ENCODE results near the gene MAP3K14. TPM values are rescaled to one million over a fixed set of nuclear protein-coding genes. Genes with fewer than 3 reads are reported as not detected.

Gene MAP3K14
- total RNA-seq, 2 donors from 2014 or later: 13.0 to 13.3 TPM

DNA sequence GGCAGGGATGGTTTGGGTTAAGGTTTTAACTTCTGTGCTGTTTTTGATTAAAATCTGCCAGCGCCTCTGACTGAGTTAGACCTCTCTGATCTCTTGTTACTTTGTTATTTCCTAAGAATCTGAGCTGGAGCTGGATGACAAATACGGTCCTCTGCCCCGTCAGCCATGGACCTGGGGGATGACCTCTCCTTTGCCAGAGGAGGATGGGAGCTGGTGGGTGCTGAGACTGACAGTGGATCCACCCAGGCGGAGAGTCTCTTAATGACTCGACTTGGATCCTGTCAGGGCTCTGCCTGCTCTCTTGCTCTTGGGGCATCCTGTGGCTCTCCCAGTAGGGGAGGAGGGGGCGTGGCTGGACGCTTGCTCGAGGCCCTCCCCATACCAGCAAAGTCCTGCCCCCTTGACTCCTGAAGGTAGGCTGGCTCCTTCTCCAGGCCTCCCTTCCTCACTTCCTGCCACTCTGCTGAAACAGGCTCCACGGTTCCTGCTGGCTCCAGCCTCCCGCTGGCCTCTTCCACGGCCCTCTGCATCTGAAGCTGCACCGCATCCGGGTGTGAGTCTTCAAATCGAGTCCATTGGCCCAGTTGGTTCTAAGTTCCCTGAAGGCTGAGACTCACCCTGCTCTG, 24.8 kb upstream of the MAP3K14 start:
- intact Hi-C loops (cut with DNase I, micrococcal nuclease): no loop called here
- peak; percentile 32 for ATAC-seq
- no peak for DNase-seq

DNA sequence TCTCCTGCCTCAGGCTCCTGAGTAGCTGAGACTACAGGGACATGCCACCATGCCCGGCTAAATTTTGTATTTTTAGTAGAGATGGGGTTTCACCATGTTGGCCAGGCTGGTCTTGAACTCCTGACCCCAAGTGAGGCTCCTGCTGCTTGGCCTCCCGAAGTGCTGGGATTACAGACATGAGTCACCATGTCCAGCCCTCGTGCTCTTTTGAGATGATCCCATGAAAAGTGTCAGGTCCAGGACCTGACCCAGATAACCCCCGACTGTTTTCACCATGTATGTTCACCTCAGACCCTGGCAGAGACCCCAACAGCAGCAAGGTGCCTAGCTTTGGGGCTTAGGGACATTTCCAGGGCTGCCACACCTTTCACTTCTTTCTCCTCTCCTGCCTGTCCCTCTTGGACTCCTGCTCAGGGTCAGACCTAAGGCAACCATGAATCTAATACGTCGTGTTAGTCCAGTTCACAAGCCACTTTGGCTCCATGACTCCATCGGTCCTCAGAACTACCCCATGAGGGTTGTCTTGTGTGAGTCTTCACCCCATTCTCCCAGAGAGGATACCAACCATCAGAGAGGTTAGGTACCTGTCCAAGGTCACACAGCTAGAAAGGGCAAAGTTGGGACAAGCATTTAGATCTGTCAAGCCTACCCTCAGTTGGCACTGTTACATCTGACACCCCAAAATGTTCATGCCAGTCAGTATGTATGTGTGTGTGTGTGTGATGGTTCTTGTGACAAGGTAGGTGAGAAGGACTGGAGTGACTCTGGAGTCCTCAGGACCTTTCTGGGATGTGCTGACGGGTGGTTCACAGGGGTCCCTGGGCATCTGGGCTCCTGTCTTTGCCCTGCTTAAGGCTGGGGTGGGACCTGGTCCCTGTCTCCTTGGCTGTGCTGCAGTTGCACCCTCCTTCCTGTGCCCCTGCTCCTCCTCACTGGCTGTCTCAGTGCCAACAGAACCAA, 23.1 kb upstream of the MAP3K14 start:
- intact Hi-C loops (cut with DNase I, micrococcal nuclease): loop anchor here in 1 of 2 donors (10.0 kb wide), 1 partner anchor 45 kb away; no protein-coding TSS in a partner anchor
- DNase-seq (no peak), ATAC-seq (no peak)

DNA sequence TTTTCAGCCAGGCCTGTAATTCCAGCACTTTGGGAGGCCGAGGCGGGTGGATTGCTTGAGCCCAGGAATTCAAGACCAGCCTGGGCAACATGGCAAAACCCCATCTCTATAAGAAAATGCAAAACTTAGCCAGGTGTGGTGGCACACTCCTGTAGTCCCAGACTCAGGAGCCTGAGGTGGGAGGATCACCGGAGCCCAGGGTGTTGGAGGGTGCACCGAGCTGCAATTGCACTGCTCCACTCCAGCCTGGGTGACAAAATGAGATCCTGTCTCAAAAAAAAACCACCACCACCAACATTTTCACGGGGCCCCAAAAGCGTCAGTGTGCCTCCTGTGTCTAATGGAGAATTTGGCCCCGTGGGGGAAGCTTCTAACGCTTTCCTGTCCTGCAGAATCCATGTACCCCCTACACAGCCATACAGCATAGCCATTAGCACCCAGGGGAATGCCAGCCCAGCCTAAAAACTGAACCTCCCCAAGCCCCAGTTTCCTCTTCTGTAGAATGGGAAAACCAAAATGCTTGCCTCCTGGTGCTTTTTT, 22.2 kb upstream of the MAP3K14 start:
- ATAC-seq (no peak), DNase-seq (no peak)
- intact Hi-C loops (cut with DNase I, micrococcal nuclease): loop anchor here in 1 of 2 donors (10.0 kb wide), 1 partner anchor 46 kb away; no protein-coding TSS in a partner anchor

DNA sequence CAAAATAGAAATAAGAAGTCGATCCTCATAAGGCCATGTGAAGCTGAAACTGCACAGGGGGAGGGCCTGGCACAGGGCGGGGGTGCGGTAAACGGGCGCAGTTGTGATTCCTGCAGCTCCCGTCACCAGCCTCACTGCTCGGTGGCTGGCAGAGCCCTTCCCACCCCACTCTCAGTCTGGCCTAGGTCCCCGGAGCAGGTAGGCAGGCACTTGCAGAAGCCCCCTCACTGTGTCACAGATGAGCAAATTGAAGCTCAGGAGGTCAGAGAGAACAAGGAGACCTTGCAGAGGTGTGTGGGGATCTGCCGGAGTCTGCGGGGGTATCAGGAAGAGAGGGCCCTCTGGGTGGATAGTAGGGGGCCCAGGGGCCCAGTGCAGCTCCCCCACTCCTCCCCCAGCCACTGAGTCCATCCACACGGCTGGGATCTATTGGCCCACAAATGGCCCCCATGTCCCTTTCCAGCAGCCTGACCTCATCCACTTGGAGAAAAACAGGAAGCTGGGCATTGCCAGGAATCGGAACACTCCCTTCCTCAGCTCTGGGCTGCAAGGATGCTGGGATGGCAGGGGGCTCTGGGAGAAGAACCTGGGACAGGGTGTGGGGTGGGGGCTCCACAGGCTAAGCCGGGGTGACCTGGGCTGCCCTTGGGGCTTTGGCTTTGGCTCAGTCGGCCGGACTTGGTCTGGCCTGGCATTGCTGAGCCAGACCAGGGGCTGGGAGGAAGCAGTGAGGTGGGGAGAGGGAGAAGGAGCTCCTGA, 21.4 kb upstream of the MAP3K14 start:
- no peak for ATAC-seq
- DNase-seq: no peak
- intact Hi-C loops (cut with DNase I, micrococcal nuclease): loop anchor here in 1 of 2 donors (10.0 kb wide), 1 partner anchor 47 kb away; no protein-coding TSS in a partner anchor

DNA sequence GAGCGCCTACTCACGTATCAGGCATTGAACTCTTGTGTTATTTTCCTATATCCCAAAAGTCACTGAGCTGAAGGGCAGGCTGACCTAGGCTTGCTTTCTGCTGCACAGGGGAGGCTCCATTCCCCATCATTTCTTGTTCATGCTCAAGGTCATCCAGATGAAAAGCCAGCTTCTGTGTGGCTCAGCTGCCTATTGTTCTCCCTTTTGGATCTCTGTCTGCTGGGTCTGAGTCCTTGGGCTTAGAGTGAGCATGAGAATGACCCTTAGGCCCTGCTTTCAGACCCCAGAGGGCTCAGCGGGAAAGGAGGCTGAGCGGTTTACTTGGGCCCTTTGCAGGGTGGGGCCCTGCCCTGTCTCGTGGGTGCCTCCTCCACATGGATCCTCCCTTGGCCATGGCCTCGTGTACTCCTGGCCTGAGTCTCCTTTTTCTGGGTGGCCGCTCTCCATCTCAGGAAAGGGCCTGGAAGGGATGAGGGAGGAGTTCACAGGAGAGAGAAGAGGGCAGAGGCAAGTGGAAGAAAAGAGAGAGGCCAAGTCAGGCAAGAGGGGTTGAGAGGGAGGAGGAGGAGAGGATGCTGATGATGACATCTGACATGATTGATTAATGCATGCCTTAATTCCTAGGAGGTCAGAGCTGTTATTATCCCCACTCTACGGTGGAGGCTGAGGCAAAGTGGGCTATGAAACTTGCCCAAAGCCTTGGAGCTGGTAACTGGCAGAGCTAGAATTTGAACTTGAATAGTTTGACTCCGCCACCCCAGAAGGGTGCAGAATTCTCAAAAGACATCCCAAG, 19.8 kb upstream of the MAP3K14 start:
- DNase-seq (no peak), ATAC-seq (no peak)
- intact Hi-C loops (cut with DNase I, micrococcal nuclease): loop anchor here in 1 of 2 donors (10.0 kb wide), 1 partner anchor 48 kb away; no protein-coding TSS in a partner anchor

DNA sequence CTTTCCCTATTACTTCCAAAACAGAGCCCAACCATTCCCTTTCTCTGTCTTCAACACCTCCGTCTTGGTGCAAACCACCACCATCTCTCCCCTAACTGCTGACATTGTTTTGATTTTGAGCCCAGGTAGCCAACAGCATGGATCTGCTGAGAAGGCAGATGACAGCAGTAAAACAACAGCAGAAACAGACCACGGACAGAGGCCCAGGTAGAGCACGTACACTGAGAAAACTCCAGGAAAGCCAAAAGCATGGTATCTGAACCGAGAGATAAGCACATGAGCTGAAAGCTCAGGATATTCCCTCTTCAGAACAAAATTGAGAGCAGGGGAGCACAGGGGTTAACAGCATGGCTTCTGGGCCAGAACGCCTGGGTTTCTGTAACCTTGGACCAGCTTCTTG, 18.9 kb upstream of the MAP3K14 start:
- ATAC-seq: no peak
- DNase-seq: no peak
- intact Hi-C loops (cut with DNase I, micrococcal nuclease): loop anchor here in 1 of 2 donors (10.0 kb wide), 1 partner anchor 49 kb away; no protein-coding TSS in a partner anchor

DNA sequence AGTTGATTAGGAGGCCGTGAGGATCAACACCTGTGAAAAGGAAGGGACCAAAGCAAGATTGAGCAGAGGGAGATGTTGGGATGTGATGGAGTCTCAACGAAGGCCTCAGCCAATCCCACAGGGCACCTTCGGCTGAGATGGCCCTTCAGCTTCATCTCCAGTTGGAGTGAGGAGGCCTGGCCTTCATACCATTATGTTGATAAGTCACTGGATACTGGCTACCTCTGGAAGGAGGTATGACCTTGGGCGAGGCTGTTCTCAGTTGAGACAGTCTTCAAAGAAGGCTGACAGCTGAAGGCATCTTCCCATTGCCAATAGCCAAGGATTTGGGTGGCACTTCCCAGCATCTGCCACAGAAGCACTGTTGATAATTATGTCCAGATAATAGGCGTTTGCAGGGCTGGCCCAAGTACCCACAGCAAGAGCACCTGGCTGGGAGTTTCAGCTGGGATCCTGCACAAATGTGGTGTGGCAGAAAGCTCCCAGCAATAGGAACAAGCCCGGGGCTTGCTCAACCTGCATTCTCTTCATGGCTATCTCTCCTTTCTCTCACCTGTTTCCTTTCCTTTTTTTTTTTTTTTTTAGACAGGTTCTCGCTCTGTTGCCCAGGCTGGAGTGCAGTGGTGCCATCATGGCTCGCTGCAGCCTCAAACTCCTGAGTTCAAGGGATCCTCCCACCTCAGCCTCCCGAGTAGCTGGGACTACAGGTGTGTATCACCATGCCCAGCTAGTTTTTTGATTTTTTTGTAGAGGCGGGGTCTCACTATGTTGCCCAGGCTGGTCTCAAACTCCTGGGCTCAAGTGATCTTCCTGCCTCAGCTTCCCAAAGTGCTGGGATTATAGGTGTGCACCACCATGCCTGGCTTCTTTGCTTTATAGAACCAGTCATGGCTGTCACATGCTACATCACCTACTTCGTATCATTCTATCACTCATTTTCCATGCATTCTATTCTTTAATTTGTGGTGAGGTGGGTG, 18.2 kb upstream of the MAP3K14 start:
- intact Hi-C loops (cut with DNase I, micrococcal nuclease): loop anchor here in 1 of 2 donors (10.0 kb wide), 1 partner anchor 50 kb away; no protein-coding TSS in a partner anchor
- DNase-seq (no peak), ATAC-seq (no peak)

DNA sequence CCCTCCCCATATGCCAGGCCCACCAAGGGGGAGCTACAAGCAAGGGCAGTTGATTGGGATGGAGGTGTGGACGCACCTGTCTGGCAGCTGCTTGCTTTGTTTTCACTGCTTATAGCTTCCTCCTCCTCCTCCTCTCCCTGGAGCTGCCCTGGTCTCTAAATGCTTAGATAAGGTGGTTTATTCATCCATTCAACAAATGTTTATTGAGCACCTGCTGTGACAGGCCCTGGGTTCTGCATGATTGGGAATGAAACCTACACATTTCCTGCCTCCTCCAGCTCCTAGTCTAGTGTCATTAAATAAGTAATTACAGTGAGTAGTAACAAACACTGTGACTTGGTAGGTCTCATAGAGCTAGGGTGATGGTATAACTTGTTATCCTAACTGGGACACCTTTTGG, 17.4 kb upstream of the MAP3K14 start:
- intact Hi-C loops (cut with DNase I, micrococcal nuclease): loop anchor here in 1 of 2 donors (10.0 kb wide), 1 partner anchor 51 kb away; no protein-coding TSS in a partner anchor
- ATAC-seq (peak; percentile 73), DNase-seq (no peak)

DNA sequence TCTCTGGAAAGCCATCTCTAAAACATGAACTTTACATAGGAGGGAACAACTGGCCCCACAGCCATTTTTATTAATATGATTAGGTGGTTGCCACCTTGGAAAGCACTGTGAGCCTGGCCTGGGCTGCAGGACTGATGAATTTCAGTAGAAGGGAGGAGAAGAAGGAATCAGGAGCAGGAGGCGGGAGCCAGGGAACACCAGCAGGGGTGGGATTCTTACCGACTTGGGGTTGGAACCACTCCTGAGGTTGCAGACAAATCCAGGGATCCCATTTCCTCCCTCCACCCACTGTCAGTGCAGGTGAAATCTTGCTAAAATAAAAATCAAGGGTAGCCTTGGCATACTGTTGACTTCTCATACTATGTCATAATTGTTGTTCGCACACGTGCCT, 16.9 kb upstream of the MAP3K14 start:
- ATAC-seq (no peak), DNase-seq (no peak)
- intact Hi-C loops (cut with DNase I, micrococcal nuclease): loop anchor here in 1 of 2 donors (10.0 kb wide), 1 partner anchor 51 kb away; no protein-coding TSS in a partner anchor

DNA sequence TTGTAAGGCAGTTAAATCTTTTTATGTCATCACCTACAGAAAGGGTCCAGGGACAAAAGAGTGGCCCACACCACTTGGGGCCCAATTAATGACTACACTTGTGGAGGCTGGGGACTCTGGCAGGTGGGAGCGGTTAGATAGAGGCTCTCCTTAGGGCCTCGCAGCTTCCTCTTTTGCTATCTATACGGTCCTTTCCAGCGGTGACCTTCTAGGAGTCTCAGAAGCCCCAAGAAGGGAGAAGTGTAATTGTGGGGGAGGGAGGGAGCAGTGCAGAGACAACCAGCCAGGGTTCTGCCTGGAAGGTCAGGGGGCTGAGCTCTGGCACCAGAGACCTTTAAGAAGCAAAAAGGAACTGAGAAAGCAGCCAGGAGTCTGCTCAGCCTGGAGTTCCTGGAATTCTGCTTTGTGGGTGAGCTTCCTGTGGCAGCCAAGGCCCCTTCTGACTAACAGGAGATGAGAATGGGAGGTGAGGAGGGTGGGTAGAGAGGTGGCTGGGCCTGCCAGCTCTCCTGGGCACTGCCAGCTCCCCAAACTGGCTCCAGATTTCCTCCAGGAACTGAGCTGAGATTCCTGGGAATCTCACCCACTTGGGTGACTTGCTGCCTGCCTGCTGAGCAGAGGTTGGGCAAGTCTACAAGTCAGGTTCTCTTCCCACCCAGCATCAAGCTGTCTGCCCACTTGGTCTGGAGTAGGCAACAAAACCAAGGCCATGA, 16.3 kb upstream of the MAP3K14 start:
- peak; percentile 9 for ATAC-seq
- intact Hi-C loops (cut with DNase I, micrococcal nuclease): loop anchor here in 1 of 2 donors (10.0 kb wide), 1 partner anchor 52 kb away; no protein-coding TSS in a partner anchor
- DNase-seq: peak in 1 of 2 donors; percentile 6

DNA sequence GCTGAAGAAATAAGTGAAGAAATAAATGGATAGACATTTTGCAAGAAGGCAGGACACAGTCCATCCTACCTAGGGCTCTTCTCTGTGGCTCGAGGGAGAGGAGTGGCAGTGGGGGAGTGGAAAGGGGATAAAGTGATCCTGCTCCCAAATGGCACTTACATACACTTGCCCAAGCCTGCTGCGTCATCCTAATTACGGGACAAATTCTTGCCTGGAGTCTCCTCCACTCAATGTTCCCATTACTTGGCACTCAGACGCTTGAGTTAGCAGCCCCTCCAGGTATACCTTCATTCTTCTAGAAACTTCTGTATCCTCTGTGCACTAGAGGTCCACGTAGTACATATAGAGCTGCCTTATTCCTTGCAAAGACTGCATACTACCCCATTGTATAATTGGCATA, 15.7 kb upstream of the MAP3K14 start:
- DNase-seq (peak in 1 of 2 donors; percentile 1), ATAC-seq (no peak)
- intact Hi-C loops (cut with DNase I, micrococcal nuclease): loop anchor here in 1 of 2 donors (10.0 kb wide), 1 partner anchor 52 kb away; no protein-coding TSS in a partner anchor

DNA sequence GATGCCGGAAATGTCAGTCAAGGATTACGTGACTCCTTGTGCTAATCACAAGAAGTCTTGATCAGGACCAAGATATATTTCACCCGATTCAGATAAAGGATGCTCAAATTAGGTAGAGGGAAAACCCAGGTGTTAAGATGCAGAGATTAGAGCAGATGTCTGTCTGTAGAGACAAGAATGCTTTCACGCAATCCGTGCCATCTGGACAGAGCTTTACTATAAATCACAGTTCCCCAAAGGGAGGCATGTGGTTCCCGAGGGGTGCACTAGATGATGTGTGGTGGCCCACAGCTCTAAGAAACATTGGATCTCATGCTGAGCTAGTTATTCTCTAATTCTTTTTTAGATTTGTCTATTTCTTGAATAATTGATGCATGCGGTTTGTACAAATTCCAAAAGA, 9.8 kb upstream of the MAP3K14 start:
- DNase-seq (no peak), ATAC-seq (no peak)
- intact Hi-C loops (cut with DNase I, micrococcal nuclease): no loop called here

DNA sequence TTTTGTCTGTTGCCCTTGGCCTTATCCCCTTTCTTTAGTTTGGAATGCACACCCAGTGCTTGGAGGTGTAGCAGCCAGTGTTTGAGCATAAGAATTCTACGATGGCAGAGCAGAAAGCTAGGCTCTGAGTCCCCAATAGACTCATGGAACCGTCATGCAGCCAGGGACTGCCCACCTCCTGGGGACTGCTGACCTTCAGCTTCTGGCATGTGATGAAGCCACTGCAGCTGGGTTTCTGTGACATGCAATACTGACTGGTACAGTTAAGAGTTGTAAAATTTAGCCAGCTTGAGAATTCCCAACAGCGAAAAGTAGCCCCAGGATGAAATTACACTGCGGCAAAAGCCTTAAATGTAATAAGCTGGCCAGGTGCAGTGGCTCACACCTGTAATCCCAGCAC, 9.0 kb upstream of the MAP3K14 start:
- intact Hi-C loops (cut with DNase I, micrococcal nuclease): no loop called here
- no peak for DNase-seq
- ATAC-seq: no peak

DNA sequence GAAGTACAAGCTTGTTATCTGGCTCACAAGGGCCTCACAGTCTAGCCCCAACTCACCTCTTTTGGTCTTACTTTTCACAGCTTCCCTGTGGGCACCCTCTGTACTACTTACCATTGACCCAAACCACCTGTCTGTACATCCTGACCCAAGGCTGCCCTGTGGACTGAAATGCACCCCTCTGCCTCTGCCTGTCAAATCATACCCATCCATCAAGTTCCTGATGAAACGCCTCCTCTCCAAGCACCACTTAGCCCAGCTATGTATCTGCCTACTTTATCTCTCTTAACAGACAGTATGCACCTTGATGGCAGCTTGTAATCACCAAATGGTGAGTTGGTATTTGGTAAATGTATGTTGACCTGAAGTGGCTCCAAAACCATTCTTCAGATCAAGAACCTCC, 7.5 kb upstream of the MAP3K14 start:
- intact Hi-C loops (cut with DNase I, micrococcal nuclease): no loop called here
- no peak for DNase-seq
- ATAC-seq: no peak

DNA sequence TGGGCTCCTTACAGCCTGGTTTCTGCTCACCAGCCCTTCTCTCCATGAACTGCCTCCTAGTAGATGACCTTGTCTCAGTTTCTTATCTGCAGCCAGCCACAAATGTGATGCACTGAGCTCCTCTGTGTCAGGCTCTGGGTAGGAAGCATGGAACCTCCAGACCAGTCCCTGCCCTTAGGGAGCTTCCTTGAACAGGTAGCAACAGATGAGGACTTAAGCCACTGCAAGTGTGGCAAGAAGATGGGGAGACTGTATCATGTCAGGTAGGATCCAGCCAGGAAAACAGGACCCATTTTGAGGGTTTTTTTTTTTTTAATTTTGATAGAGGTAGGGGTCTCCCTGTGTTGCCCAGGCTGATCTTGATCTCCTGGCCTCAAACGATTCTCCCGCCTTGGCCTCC, 5.3 kb upstream of the MAP3K14 start:
- ATAC-seq (no peak), DNase-seq (no peak)
- intact Hi-C loops (cut with DNase I, micrococcal nuclease): no loop called here

DNA sequence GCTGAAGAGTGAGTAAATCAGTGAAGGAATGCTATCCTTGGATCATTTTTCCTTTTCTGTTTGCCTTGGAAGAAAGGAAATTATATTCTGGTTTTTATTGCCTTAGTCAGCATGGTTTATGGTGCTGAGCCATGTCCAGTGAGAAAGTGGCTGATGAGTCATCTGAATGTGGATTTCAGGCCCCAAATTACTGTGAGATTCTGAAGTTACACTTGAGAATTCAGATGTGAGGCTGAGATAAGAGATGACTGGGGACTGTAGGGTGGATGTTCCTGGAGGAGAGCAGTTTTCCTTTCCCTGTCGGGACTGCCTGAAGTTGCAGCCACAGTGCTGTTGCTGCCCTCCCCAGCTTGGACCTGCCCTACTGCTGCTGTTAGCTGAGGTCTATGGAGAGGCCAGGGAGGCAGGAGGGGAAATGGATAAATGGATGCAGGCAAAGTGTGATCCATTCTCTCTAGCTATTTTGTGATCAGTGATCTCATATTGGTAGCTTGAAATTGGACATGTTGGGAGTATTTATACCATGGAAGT, 4.2 kb upstream of the MAP3K14 start:
- intact Hi-C loops (cut with DNase I, micrococcal nuclease): no loop called here
- ATAC-seq (peak; percentile 30), DNase-seq (no peak)

Data from left colon (tissue), 2 donors.